Stimulated activated CD8-positive, alpha-beta memory T cell treated with anti-CD3 and anti-CD28 coated beads, Interleukin-12 subunit alpha, Interleukin-12 subunit beta, amount 100 ng/mL, for 4 hours (primary cell): ENCODE data around the gene ITFG2.
"Not testable (repeated sequence)": the region's sequence is repeated elsewhere in the genome, so short reads cannot be mapped to it uniquely, and the experiment has no call there.

Experiments used
- DNase-seq: peaks from one replicate; pipeline ENCODE4 v3.0.0-alpha.2; 2020; ENCODE audit warnings: low read depth

The ITFG2 gene

DNA sequence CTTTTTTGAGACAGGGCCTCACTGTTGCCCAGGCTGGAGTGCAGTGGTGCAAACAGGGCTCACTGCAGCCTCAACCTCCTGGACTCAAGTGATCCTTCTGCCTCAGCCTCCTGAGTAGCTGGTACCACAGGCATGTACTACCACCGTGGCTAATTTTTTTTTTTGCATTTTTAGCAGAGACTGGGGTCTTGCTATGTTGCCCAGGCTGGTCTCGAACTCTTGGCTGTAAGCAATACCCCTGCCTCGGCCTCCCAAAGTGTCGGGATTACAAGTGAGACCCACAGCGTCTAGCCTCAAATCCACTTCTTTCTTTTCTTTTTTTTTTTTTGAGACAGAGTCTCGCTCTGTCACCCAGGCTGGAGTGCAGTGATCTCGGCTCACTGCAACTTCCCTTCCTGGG lies 50.9 kb downstream of the ITFG2 start:
- not testable (repeated sequence) for DNase-seq

DNA sequence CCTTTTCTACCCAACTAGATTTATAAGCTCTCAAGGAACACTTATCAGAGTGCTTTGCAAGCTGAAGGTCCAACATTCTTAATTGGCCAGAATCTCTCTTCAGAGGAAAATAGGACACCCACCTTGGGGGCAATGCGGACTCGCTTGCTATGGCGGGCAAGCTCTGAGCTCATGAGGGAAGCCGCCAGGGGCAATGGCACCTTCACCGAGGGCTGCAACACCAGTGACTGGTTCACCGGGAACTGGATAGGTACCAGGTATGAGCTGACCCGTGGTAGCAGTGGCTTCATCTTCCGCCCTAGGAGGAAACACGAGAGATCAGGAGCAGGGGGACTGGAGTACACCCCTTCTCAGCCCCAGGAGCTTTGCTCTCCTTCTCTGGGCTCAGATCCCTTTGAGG lies 51.7 kb downstream of the ITFG2 start:
- no peak for DNase-seq

DNA sequence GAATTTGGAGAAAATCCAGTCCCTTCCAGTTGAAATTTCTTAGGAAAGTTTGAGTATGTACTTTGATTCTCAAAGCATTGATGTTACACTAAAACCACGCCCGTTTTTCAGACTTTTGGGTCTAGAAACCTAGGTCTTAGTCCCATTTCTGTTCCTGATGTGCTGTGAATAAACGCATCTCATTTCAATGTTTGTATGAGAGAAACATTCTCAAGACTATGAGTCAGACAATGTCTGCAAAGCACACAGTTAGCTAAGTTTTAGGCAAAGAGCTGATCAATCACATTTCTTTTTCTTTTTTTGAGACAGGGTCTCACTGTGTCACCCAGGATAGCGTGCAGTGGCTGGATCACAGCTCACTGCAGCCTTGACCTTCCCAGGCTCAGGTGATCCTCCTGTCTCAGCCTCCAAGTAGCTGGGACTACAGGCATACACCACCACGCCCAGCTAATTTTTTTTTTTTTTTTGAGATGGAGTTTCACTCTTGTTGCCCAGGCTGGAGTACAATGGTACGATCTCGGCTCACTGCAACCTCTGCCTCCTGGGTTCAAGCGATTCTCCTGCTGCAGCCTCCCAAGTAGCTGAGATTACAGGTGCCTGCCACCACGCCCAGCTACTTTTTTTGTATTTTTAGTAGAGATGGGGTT lies 56.6 kb downstream of the ITFG2 start:
- not testable (repeated sequence) for DNase-seq
